GM23248 (cell line): ENCODE results near the gene PTPRN2.

Experiments used
- EZH2 ChIP-seq: fragments of 200-600 bp; sonication (generic); IDR thresholded peaks from 2 replicates; pipeline ENCODE4 v1.6.1; 2018; ENCODE audit warnings: antibody characterized with exemption, mild to moderate bottlenecking; ENCODE audit not compliant: insufficient read depth, poor library complexity, severe bottlenecking
- EZH2phosphoT487 ChIP-seq: fragments of 200-600 bp; sonication (generic); IDR thresholded peaks from 2 replicates; pipeline ENCODE4 v1.6.1; 2018; ENCODE audit warnings: antibody characterized with exemption, moderate library complexity, mild to moderate bottlenecking, low read depth; ENCODE audit not compliant: insufficient read depth

- TF ChIP-seq EZH2phosphoT487 = no peak
- TF ChIP-seq EZH2 = no peak
Measured at GRCh38 chr7:157987906-157988305, 599.7 kb downstream of the PTPRN2 start.
